Measurements from ENCODE around the gene TOGARAM1. TPM values are rescaled to one million over a fixed set of nuclear protein-coding genes. Genes with fewer than 3 reads are reported as not detected.
A peak's percentile ranks its signal among the peaks of the same experiment; 100 is the strongest.

TOGARAM1 gene
- total and polyA plus RNA-seq, 5 donors from 2014 or later, result 6.4 to 17.2 (median 9.3) TPM

GRCh38 chr14:44954750-44955149 lies 7.2 kb upstream of the TOGARAM1 start:
- H3K36me3 Mint-ChIP-seq, result peaks cover 18% of the 10 kb centered on the region
- H3K4me1 Mint-ChIP-seq, result peaks cover 27 to 74% (median 51%) of the 10 kb centered on the region in 4 donors
- H3K9me3 Mint-ChIP-seq, result no peaks in the 10 kb centered on the region
- no peak for DNase-seq
- peaks cover 17% of the 10 kb centered on the region for H3K36me3 ChIP-seq (ENCODE audit: control insufficient read depth, insufficient read depth, low read length)
- ATAC-seq (ENCODE audit: low read depth in 2 of 2), result no peak
- no peak overlapping the region for H3K27ac Mint-ChIP-seq
- H3K27me3 Mint-ChIP-seq, result no peaks in the 10 kb centered on the region
- H3K4me3 ChIP-seq (ENCODE audit: low read depth, low read length), result no peak overlapping the region
- peaks cover 32% of the 10 kb centered on the region for H3K4me1 ChIP-seq (ENCODE audit: control insufficient read depth, insufficient read depth, low read length, poor library complexity, severe bottlenecking)
- H3K27me3 ChIP-seq (ENCODE audit: control insufficient read depth, insufficient read depth, low read length), result no peaks in the 10 kb centered on the region
- H3K27ac ChIP-seq (ENCODE audit: insufficient read depth, low read length, poor library complexity, severe bottlenecking), result no peak overlapping the region
- no peaks in the 10 kb centered on the region for H3K9me3 ChIP-seq (ENCODE audit: control insufficient read depth in 2 of 2, low read length in 2 of 2)
- H3K4me3 Mint-ChIP-seq, result no peak overlapping the region

- ATAC-seq (ENCODE audit: low read depth in 2 of 2), result no peak
- H3K36me3 Mint-ChIP-seq, result peaks cover 17% of the 10 kb centered on the region
- H3K27ac ChIP-seq (ENCODE audit: insufficient read depth, low read length, poor library complexity, severe bottlenecking), result no peak overlapping the region
- H3K4me3 ChIP-seq (ENCODE audit: low read depth, low read length), result no peak overlapping the region
- H3K27ac Mint-ChIP-seq, result no peak overlapping the region
- H3K4me1 ChIP-seq (ENCODE audit: control insufficient read depth, insufficient read depth, low read length, poor library complexity, severe bottlenecking), result peaks cover 39% of the 10 kb centered on the region
- peaks cover 15% of the 10 kb centered on the region for H3K36me3 ChIP-seq (ENCODE audit: control insufficient read depth, insufficient read depth, low read length)
- H3K9me3 Mint-ChIP-seq, result no peaks in the 10 kb centered on the region
- peaks cover 26 to 76% (median 51%) of the 10 kb centered on the region in 4 donors for H3K4me1 Mint-ChIP-seq
- peak overlapping the region in 2 of 4 donors; percentile 35 to 85 for H3K4me3 Mint-ChIP-seq
- no peaks in the 10 kb centered on the region for H3K27me3 Mint-ChIP-seq
- no peaks in the 10 kb centered on the region for H3K27me3 ChIP-seq (ENCODE audit: control insufficient read depth, insufficient read depth, low read length)
- H3K9me3 ChIP-seq (ENCODE audit: control insufficient read depth in 2 of 2, low read length in 2 of 2), result no peaks in the 10 kb centered on the region
- DNase-seq, result no peak
These were observed 6.5 kb upstream of the TOGARAM1 start for GRCh38 chr14:44955528-44955927.

- DNase-seq, result no peak
- no peaks in the 10 kb centered on the region for H3K9me3 Mint-ChIP-seq
- ATAC-seq (ENCODE audit: low read depth in 2 of 2), result no peak
- peaks cover 12% of the 10 kb centered on the region for H3K36me3 ChIP-seq (ENCODE audit: control insufficient read depth, insufficient read depth, low read length)
- peak overlapping the region; percentile 55 for H3K4me3 ChIP-seq (ENCODE audit: low read depth, low read length)
- no peaks in the 10 kb centered on the region for H3K27me3 ChIP-seq (ENCODE audit: control insufficient read depth, insufficient read depth, low read length)
- H3K27ac ChIP-seq (ENCODE audit: insufficient read depth, low read length, poor library complexity, severe bottlenecking), result no peak overlapping the region
- peak overlapping the region; percentile 0 to 84 (median 43) for H3K4me3 Mint-ChIP-seq
- peaks cover 17% of the 10 kb centered on the region for H3K36me3 Mint-ChIP-seq
- H3K4me1 Mint-ChIP-seq, result peaks cover 18 to 65% (median 45%) of the 10 kb centered on the region in 4 donors
- H3K9me3 ChIP-seq (ENCODE audit: control insufficient read depth in 2 of 2, low read length in 2 of 2), result no peaks in the 10 kb centered on the region
- peaks cover 45% of the 10 kb centered on the region for H3K4me1 ChIP-seq (ENCODE audit: control insufficient read depth, insufficient read depth, low read length, poor library complexity, severe bottlenecking)
- H3K27me3 Mint-ChIP-seq, result no peaks in the 10 kb centered on the region
- H3K27ac Mint-ChIP-seq, result no peak overlapping the region
These were observed 5.1 kb upstream of the TOGARAM1 start for GRCh38 chr14:44956866-44957265.

DNA sequence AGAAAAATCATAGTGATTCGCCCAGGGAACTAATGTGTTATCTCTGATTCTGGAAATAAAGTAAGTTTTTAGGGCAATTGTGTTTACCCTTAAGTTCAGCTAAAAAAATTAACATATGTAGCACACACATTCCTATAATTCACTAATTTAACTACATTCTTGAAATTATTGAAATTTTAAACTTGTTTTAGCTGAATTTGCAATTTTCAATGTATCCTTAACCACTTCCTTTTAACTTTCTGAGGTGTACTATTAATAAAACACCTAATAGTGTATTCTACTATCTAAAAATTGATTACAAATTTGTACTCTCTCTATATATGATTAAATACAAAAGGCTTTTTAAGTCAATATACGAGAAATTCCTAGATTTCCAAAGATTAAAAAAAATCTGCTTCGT lies 2.5 kb upstream of the TOGARAM1 start:
- peak overlapping the region in 2 of 4 donors; percentile 55 to 56 for H3K4me3 Mint-ChIP-seq
- peaks cover 9% of the 10 kb centered on the region for H3K36me3 Mint-ChIP-seq
- Histone ChIP-seq H3K4me3 (ENCODE audit: low read depth, low read length) (peak overlapping the region; percentile 99), H3K27me3 (ENCODE audit: control insufficient read depth, insufficient read depth, low read length) (no peaks in the 10 kb centered on the region), H3K36me3 (ENCODE audit: control insufficient read depth, insufficient read depth, low read length) (peaks cover 3% of the 10 kb centered on the region), H3K27ac (ENCODE audit: insufficient read depth, low read length, poor library complexity, severe bottlenecking) (no peak overlapping the region), H3K4me1 (ENCODE audit: control insufficient read depth, insufficient read depth, low read length, poor library complexity, severe bottlenecking) (peaks cover 63% of the 10 kb centered on the region), H3K9me3 (ENCODE audit: control insufficient read depth in 2 of 2, low read length in 2 of 2) (peaks cover 0 to 3% of the 10 kb centered on the region in 2 experiments)
- H3K4me1 Mint-ChIP-seq, result peaks cover 8 to 47% (median 41%) of the 10 kb centered on the region in 4 donors
- H3K27ac Mint-ChIP-seq, result peak overlapping the region in 1 of 3 donors; percentile 68
- no peak for ATAC-seq (ENCODE audit: low read depth in 2 of 2)
- H3K27me3 Mint-ChIP-seq, result peaks cover 4% of the 10 kb centered on the region
- H3K9me3 Mint-ChIP-seq, result peaks cover 0 to 8% (median 0%) of the 10 kb centered on the region in 7 donors
- no peak for DNase-seq

DNA sequence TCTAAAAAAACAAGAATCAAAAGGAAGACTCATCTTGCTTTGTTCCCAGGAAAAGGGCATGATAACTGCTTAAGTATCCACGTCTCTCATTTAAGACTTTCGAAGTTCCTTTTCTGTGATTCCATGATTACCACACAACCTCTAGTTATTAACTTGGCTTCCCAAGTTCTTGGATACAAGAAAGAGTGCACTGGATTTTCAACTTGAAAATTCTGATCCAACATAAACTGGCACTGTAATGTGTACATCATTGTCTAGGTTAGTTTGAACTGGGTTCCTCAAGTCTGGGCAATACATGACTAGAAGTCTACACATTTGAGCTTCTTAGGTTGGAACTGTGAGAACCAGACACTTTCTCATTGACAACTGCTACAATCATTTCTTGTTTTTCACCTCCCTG lies 1.8 kb upstream of the TOGARAM1 start:
- Mint-ChIP-seq H3K36me3 (peaks cover 14% of the 10 kb centered on the region), H3K9me3 (peaks cover 0 to 12% (median 0%) of the 10 kb centered on the region in 7 donors), H3K4me3 (no peak overlapping the region), H3K27me3 (peaks cover 4% of the 10 kb centered on the region), H3K27ac (peak overlapping the region in 2 of 3 donors; percentile 43 to 68), H3K4me1 (peaks cover 12 to 48% (median 45%) of the 10 kb centered on the region in 4 donors)
- Histone ChIP-seq H3K4me3 (ENCODE audit: low read depth, low read length) (peak overlapping the region; percentile 99), H3K27ac (ENCODE audit: insufficient read depth, low read length, poor library complexity, severe bottlenecking) (no peak overlapping the region), H3K36me3 (ENCODE audit: control insufficient read depth, insufficient read depth, low read length) (no peaks in the 10 kb centered on the region), H3K4me1 (ENCODE audit: control insufficient read depth, insufficient read depth, low read length, poor library complexity, severe bottlenecking) (peaks cover 66% of the 10 kb centered on the region), H3K9me3 (ENCODE audit: control insufficient read depth in 2 of 2, low read length in 2 of 2) (peaks cover 0 to 3% of the 10 kb centered on the region in 2 experiments), H3K27me3 (ENCODE audit: control insufficient read depth, insufficient read depth, low read length) (no peaks in the 10 kb centered on the region)
- ATAC-seq (ENCODE audit: low read depth in 2 of 2) (no peak), DNase-seq (peak in 1 of 3 donors; percentile 9)

DNA sequence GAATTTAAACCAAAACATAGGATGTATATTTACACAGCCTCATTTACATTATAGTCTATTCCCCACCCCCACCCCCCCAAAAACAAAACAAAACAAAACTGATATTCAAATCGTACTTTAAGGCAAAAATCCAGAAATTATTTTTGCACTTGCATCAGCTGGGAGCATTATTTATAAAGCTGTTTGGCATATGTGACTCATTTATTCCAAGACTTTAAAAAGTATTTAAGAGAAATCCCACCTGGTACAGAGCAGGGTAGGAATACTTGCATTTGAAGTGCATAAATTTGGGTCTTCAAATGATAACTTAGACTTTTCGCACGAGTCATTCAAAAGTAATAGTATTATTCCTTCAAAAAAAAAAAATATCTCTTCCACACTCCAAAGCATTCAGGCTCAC lies 1.3 kb upstream of the TOGARAM1 start:
- Mint-ChIP-seq H3K27me3 (peaks cover 4% of the 10 kb centered on the region), H3K36me3 (peaks cover 17% of the 10 kb centered on the region), H3K4me1 (peaks cover 13 to 48% (median 47%) of the 10 kb centered on the region in 4 donors), H3K27ac (peak overlapping the region in 2 of 3 donors; percentile 40 to 68), H3K4me3 (no peak overlapping the region), H3K9me3 (peaks cover 0 to 12% (median 0%) of the 10 kb centered on the region in 7 donors)
- Histone ChIP-seq H3K9me3 (ENCODE audit: control insufficient read depth in 2 of 2, low read length in 2 of 2) (peaks cover 0 to 3% of the 10 kb centered on the region in 2 experiments), H3K4me1 (ENCODE audit: control insufficient read depth, insufficient read depth, low read length, poor library complexity, severe bottlenecking) (peaks cover 64% of the 10 kb centered on the region), H3K27ac (ENCODE audit: insufficient read depth, low read length, poor library complexity, severe bottlenecking) (peak overlapping the region; percentile 95), H3K27me3 (ENCODE audit: control insufficient read depth, insufficient read depth, low read length) (no peaks in the 10 kb centered on the region), H3K4me3 (ENCODE audit: low read depth, low read length) (peak overlapping the region; percentile 99), H3K36me3 (ENCODE audit: control insufficient read depth, insufficient read depth, low read length) (no peaks in the 10 kb centered on the region)
- DNase-seq (no peak), ATAC-seq (ENCODE audit: low read depth in 2 of 2) (no peak)

- Mint-ChIP-seq H3K27ac (no peak overlapping the region), H3K4me3 (no peak overlapping the region), H3K27me3 (peaks cover 4% of the 10 kb centered on the region), H3K9me3 (peaks cover 0 to 12% (median 0%) of the 10 kb centered on the region in 7 donors), H3K36me3 (peaks cover 14% of the 10 kb centered on the region), H3K4me1 (peaks cover 13 to 46% (median 44%) of the 10 kb centered on the region in 4 donors)
- Histone ChIP-seq H3K27me3 (ENCODE audit: control insufficient read depth, insufficient read depth, low read length) (no peaks in the 10 kb centered on the region), H3K4me3 (ENCODE audit: low read depth, low read length) (peak overlapping the region; percentile 99), H3K27ac (ENCODE audit: insufficient read depth, low read length, poor library complexity, severe bottlenecking) (peak overlapping the region; percentile 95), H3K4me1 (ENCODE audit: control insufficient read depth, insufficient read depth, low read length, poor library complexity, severe bottlenecking) (peaks cover 64% of the 10 kb centered on the region), H3K36me3 (ENCODE audit: control insufficient read depth, insufficient read depth, low read length) (no peaks in the 10 kb centered on the region), H3K9me3 (ENCODE audit: control insufficient read depth in 2 of 2, low read length in 2 of 2) (peaks cover 0 to 3% of the 10 kb centered on the region in 2 experiments)
- DNase-seq, result peak in 2 of 3 donors; percentile 45 to 75
- peak in 1 of 2 donors; percentile 10 for ATAC-seq (ENCODE audit: low read depth in 2 of 2)
These were observed 838 bp upstream of the TOGARAM1 start for GRCh38 chr14:44961151-44961553.
